ENCODE measurements around the gene NEURL3.

Gene NEURL3

DNA sequence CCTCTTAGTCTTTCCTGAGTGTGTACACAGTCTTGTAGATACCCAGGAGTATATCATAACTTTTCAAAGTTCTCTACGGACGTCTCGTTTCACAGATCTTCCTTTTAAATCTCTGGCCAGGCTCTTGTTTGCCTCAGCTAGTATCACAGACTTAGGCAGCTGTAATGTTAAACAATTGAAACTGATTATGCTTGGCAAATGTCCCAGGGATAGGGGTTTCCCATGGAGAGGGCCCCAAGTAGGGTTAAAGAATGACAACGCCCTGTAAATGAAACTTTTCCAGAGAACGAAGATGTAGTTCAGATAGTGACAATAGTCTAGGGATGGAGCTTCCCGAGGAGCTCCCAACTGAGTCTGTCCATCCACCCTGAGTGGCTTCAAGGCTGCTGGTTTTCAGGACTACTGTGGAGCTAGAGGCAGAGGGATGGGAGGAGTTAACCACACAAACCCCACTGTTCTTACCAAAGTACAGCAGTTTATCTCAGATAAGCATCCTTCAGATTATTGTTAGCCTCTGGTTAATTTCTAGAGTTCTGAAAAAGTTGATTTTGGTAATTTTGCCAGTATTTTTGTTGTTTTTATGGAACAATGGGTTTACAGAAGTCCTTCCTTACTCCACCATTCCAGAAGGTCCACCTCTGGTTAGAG is 9.1 kb downstream of the NEURL3 start:
- DNase-seq = peak in 2 of 3 donors; percentile 17 to 32
- H3K4me1 ChIP-seq (ENCODE audit: control extremely low read depth in 1 of 4, control insufficient read depth in 4 of 4, insufficient read depth in 4 of 4, low read length in 3 of 4) = peaks cover 0 to 19% (median 9%) of the 10 kb centered on the region in 4 experiments
- H3K4me3 ChIP-seq (ENCODE audit: control insufficient read depth in 1 of 7, extremely low read depth in 1 of 7, insufficient read depth in 4 of 7, low read depth in 2 of 7, low read length in 6 of 7) = no peak overlapping the region
- H3K27ac ChIP-seq (ENCODE audit: insufficient read depth in 1 of 2, low read depth in 1 of 2, low read length in 2 of 2, poor library complexity in 1 of 2, severe bottlenecking in 2 of 2) = no peak overlapping the region
- ChIA-PET CTCF (interaction anchor here (1.0 to 2.0 kb wide), 2 partner anchors 10 to 15 kb away, joined by 3 to 12 read pairs; partner anchors contain the start of gene NEURL3), POLR2A (no interaction called here)
- H3K27me3 ChIP-seq (replicated peaks in 2 of 5; ENCODE audit: control insufficient read depth in 4 of 5, insufficient read depth in 5 of 5, low read length in 4 of 5) = no peaks in the 10 kb centered on the region
- H3K9me3 ChIP-seq (ENCODE audit: control extremely low read depth in 1 of 5, control insufficient read depth in 4 of 5, insufficient read depth in 2 of 5, low read depth in 1 of 5, low read length in 4 of 5) = peaks cover 0 to 7% (median 6%) of the 10 kb centered on the region in 5 experiments
- no peaks in the 10 kb centered on the region for H3K36me3 ChIP-seq (ENCODE audit: control insufficient read depth in 4 of 4, insufficient read depth in 4 of 4, low read length in 3 of 4)
- WGBS (ENCODE audit: insufficient coverage) = 100% methylated on average over 1 of the region's 6 CpGs

DNA sequence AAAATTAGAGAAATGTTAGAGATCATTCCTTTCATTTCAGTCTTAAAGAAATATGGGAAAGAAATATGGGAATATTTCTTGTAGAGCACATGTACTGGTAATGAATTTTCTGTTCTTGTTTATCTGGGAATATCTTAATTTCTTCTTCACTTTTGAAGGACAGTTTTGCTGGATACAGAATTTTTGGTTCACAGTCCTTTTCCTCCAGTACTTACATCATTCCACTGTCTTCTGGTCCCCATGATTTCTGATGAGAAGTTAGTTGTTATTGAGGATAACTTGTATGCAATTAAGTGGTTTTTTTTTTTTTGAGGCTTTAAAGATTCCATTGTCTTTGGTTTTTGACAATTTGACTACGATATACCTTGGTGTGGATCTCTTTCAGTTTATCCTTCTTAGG is 11.0 kb downstream of the NEURL3 start:
- H3K4me1 ChIP-seq (ENCODE audit: control extremely low read depth in 1 of 4, control insufficient read depth in 4 of 4, insufficient read depth in 4 of 4, low read length in 3 of 4) = peaks cover 0 to 15% (median 7%) of the 10 kb centered on the region in 4 experiments
- peaks cover 0 to 7% (median 6%) of the 10 kb centered on the region in 5 experiments for H3K9me3 ChIP-seq (ENCODE audit: control extremely low read depth in 1 of 5, control insufficient read depth in 4 of 5, insufficient read depth in 2 of 5, low read depth in 1 of 5, low read length in 4 of 5)
- no peaks in the 10 kb centered on the region for H3K27me3 ChIP-seq (replicated peaks in 2 of 5; ENCODE audit: control insufficient read depth in 4 of 5, insufficient read depth in 5 of 5, low read length in 4 of 5)
- no peaks in the 10 kb centered on the region for H3K36me3 ChIP-seq (ENCODE audit: control insufficient read depth in 4 of 4, insufficient read depth in 4 of 4, low read length in 3 of 4)
- ChIA-PET POLR2A (no interaction called here), CTCF (interaction anchor here (1.4 kb wide), 1 partner anchor 87 kb away, joined by 4 read pairs; no protein-coding TSS in a partner anchor)
- 83% methylated on average over 1 of the region's 1 CpG for WGBS (ENCODE audit: insufficient coverage)
- no peak for DNase-seq
- H3K27ac ChIP-seq (ENCODE audit: insufficient read depth in 1 of 2, low read depth in 1 of 2, low read length in 2 of 2, poor library complexity in 1 of 2, severe bottlenecking in 2 of 2) = no peak overlapping the region
- no peak overlapping the region for H3K4me3 ChIP-seq (ENCODE audit: control insufficient read depth in 1 of 7, extremely low read depth in 1 of 7, insufficient read depth in 4 of 7, low read depth in 2 of 7, low read length in 6 of 7)

DNA sequence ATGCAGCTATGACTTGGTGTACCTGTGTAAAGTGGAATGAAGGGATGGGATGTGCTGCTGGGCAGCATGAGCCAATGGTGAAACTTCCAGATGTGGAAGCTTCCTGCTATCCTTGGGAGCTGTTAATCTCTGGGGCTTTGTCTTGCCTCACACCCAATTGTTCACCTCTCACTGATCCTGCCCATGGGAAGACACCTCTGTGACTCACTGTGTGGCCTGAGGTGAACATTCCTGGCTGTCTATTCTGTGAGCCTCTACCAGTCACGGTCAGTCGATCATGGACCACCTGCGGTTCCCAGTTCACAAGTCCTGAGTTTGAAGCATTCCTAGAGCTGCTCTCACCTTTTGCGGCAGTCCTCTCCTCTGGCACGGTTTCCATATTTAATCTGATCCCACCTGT is 12.1 kb downstream of the NEURL3 start:
- Histone ChIP-seq H3K9me3 (ENCODE audit: control extremely low read depth in 1 of 5, control insufficient read depth in 4 of 5, insufficient read depth in 2 of 5, low read depth in 1 of 5, low read length in 4 of 5) (peaks cover 0 to 7% (median 6%) of the 10 kb centered on the region in 5 experiments), H3K36me3 (ENCODE audit: control insufficient read depth in 4 of 4, insufficient read depth in 4 of 4, low read length in 3 of 4) (no peaks in the 10 kb centered on the region), H3K27me3 (replicated peaks in 2 of 5; ENCODE audit: control insufficient read depth in 4 of 5, insufficient read depth in 5 of 5, low read length in 4 of 5) (no peaks in the 10 kb centered on the region), H3K27ac (ENCODE audit: insufficient read depth in 1 of 2, low read depth in 1 of 2, low read length in 2 of 2, poor library complexity in 1 of 2, severe bottlenecking in 2 of 2) (no peak overlapping the region), H3K4me3 (ENCODE audit: control insufficient read depth in 1 of 7, extremely low read depth in 1 of 7, insufficient read depth in 4 of 7, low read depth in 2 of 7, low read length in 6 of 7) (no peak overlapping the region), H3K4me1 (ENCODE audit: control extremely low read depth in 1 of 4, control insufficient read depth in 4 of 4, insufficient read depth in 4 of 4, low read length in 3 of 4) (peaks cover 0 to 12% (median 7%) of the 10 kb centered on the region in 4 experiments)
- ChIA-PET CTCF (interaction anchor here (1.2 to 1.4 kb wide), 3 partner anchors 9 to 18 kb away, joined by 3 to 5 read pairs (median 4); no protein-coding TSS in a partner anchor), POLR2A (no interaction called here)
- no peak for DNase-seq
- 100% methylated on average over 3 of the region's 5 CpGs for WGBS (ENCODE audit: insufficient coverage)

DNA sequence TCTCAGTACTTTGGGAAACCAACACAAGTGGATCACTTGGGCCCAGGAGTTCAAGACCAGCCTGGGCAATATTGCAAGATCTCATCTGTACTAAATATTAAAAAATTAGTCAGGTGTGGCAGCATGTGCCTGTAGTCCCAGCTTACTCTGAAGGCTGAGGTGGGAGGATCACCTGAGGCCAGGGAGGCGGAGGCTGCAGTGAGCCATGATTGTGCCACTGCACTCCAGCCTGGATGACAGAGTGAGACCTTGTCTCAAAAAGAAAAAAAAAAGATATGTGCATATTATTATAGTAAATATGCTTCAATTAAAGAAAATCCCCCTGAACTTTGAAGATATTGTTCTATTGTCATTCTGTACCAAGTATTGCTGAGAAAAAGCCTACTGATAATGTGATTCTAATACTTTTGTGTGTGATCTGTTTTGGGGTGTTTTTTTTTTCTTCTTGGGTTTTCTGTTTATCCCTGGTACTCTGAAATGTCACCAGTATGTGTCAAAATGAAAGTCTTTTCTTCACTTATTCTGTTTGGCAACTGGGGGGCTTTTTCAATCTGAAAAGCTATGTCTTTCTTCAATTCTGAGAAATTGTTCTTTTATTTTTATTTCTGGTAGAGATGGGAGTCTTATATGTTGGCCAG is 13.2 kb downstream of the NEURL3 start:
- Histone ChIP-seq H3K36me3 (ENCODE audit: control insufficient read depth in 4 of 4, insufficient read depth in 4 of 4, low read length in 3 of 4) (no peaks in the 10 kb centered on the region), H3K4me3 (ENCODE audit: control insufficient read depth in 1 of 7, extremely low read depth in 1 of 7, insufficient read depth in 4 of 7, low read depth in 2 of 7, low read length in 6 of 7) (no peak overlapping the region), H3K27me3 (replicated peaks in 2 of 5; ENCODE audit: control insufficient read depth in 4 of 5, insufficient read depth in 5 of 5, low read length in 4 of 5) (no peaks in the 10 kb centered on the region), H3K27ac (ENCODE audit: insufficient read depth in 1 of 2, low read depth in 1 of 2, low read length in 2 of 2, poor library complexity in 1 of 2, severe bottlenecking in 2 of 2) (no peak overlapping the region), H3K4me1 (ENCODE audit: control extremely low read depth in 1 of 4, control insufficient read depth in 4 of 4, insufficient read depth in 4 of 4, low read length in 3 of 4) (peaks cover 0 to 3% (median under 1%) of the 10 kb centered on the region in 4 experiments), H3K9me3 (ENCODE audit: control extremely low read depth in 1 of 5, control insufficient read depth in 4 of 5, insufficient read depth in 2 of 5, low read depth in 1 of 5, low read length in 4 of 5) (peaks cover 0 to 7% (median 6%) of the 10 kb centered on the region in 5 experiments)
- no CpG with 5 or more reads among the region's 1 CpG for WGBS (ENCODE audit: insufficient coverage)
- CTCF ChIA-PET = interaction anchor here (1.0 to 1.4 kb wide), 4 partner anchors 8 to 19 kb away, joined by 3 to 5 read pairs (median 4); no protein-coding TSS in a partner anchor
- POLR2A ChIA-PET = no interaction called here
- DNase-seq = no peak

DNA sequence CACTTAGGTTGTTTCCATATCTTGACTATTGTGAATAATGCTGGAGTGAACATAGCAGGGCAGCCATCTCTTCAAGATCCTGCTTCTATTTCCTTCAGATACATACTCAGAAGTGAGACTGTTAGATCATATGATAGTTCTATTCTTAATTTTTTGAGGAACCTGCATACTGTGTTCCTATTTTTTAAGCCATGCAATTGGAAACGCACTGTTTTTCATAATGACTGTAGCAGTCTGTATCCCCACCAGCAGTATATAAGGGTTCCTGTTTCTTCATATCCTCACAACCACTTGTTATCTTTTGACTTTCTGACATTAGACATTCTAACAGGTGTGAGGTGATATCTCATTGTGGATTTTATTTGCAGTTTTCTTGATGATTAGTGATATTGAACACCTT is 15.5 kb downstream of the NEURL3 start:
- H3K9me3 ChIP-seq (ENCODE audit: control extremely low read depth in 1 of 5, control insufficient read depth in 4 of 5, insufficient read depth in 2 of 5, low read depth in 1 of 5, low read length in 4 of 5) = peaks cover 0 to 2% (median 0%) of the 10 kb centered on the region in 5 experiments
- peaks cover 0 to 17% (median 14%) of the 10 kb centered on the region in 4 experiments for H3K4me1 ChIP-seq (ENCODE audit: control extremely low read depth in 1 of 4, control insufficient read depth in 4 of 4, insufficient read depth in 4 of 4, low read length in 3 of 4)
- H3K4me3 ChIP-seq (ENCODE audit: control insufficient read depth in 1 of 7, extremely low read depth in 1 of 7, insufficient read depth in 4 of 7, low read depth in 2 of 7, low read length in 6 of 7) = no peak overlapping the region
- CTCF ChIA-PET = interaction anchor here (1.0 to 1.6 kb wide), 4 partner anchors 10 to 18 kb away, joined by 3 to 12 read pairs (median 4); no protein-coding TSS in a partner anchor
- no peak overlapping the region for H3K27ac ChIP-seq (ENCODE audit: insufficient read depth in 1 of 2, low read depth in 1 of 2, low read length in 2 of 2, poor library complexity in 1 of 2, severe bottlenecking in 2 of 2)
- WGBS (ENCODE audit: insufficient coverage) = 14% methylated on average over 1 of the region's 1 CpG
- no peaks in the 10 kb centered on the region for H3K36me3 ChIP-seq (ENCODE audit: control insufficient read depth in 4 of 4, insufficient read depth in 4 of 4, low read length in 3 of 4)
- no peaks in the 10 kb centered on the region for H3K27me3 ChIP-seq (replicated peaks in 2 of 5; ENCODE audit: control insufficient read depth in 4 of 5, insufficient read depth in 5 of 5, low read length in 4 of 5)
- POLR2A ChIA-PET = no interaction called here
- peak in 2 of 3 donors; percentile 30 to 36 for DNase-seq

DNA sequence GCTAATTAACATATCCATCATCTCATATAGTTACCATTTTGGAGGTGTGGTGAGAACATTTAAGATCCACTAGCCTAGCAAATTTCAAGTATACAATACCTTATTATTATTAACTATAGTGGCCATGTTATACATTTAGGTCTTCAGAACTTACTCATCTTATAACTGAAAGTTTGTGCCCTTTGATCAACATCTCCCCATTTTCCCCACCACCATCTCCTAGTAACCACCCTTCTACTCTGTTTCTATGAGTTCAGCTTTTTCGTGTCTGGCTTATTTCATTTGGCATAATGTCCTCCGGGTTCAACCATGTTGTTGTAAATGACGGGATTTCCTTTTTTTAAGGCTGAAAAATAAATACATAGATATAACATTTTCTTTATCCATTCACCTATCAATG is 15.9 kb downstream of the NEURL3 start:
- WGBS (ENCODE audit: insufficient coverage) = no CpG with 5 or more reads among the region's 3 CpGs
- POLR2A ChIA-PET = no interaction called here

DNA sequence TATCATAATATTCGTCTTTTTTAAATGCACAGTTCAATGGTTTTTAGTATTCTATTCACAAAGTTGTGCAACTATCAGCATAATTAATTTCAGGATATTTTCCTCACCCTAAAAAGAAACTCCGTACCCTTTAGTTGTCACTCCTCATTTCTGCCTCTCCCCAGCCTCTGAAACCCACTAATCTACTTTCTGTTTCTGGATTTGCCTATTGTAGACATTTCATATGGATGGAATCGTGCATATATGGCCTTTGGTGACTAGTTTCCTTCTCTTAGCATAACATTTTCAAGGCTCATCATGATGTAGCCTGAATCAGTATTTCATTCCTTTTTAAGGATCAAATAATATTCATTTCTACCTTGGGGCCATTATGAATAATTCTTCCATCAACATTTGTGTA is 18.5 kb downstream of the NEURL3 start:
- Histone ChIP-seq H3K27me3 (replicated peaks in 2 of 5; ENCODE audit: control insufficient read depth in 4 of 5, insufficient read depth in 5 of 5, low read length in 4 of 5) (no peaks in the 10 kb centered on the region), H3K36me3 (ENCODE audit: control insufficient read depth in 4 of 4, insufficient read depth in 4 of 4, low read length in 3 of 4) (no peaks in the 10 kb centered on the region), H3K4me1 (ENCODE audit: control extremely low read depth in 1 of 4, control insufficient read depth in 4 of 4, insufficient read depth in 4 of 4, low read length in 3 of 4) (peaks cover 0 to 17% (median 14%) of the 10 kb centered on the region in 4 experiments), H3K27ac (ENCODE audit: insufficient read depth in 1 of 2, low read depth in 1 of 2, low read length in 2 of 2, poor library complexity in 1 of 2, severe bottlenecking in 2 of 2) (peak overlapping the region in 1 of 2 experiments; percentile 74), H3K9me3 (ENCODE audit: control extremely low read depth in 1 of 5, control insufficient read depth in 4 of 5, insufficient read depth in 2 of 5, low read depth in 1 of 5, low read length in 4 of 5) (no peaks in the 10 kb centered on the region), H3K4me3 (ENCODE audit: control insufficient read depth in 1 of 7, extremely low read depth in 1 of 7, insufficient read depth in 4 of 7, low read depth in 2 of 7, low read length in 6 of 7) (peak overlapping the region in 4 of 7 experiments; percentile 46 to 78 (median 71))
- WGBS (ENCODE audit: insufficient coverage) = 80% methylated on average over 1 of the region's 3 CpGs
- CTCF ChIA-PET = interaction anchor here (0.7 to 1.9 kb wide), 3 partner anchors 8 to 338 kb away, joined by 3 to 4 read pairs (median 3); no protein-coding TSS in a partner anchor
- DNase-seq = peak in 1 of 3 donors; percentile 13
- POLR2A ChIA-PET = no interaction called here

More for the DNA sequence above, 15.9 kb downstream of the NEURL3 start:
- no peak for DNase-seq
- H3K27me3 ChIP-seq (replicated peaks in 2 of 5; ENCODE audit: control insufficient read depth in 4 of 5, insufficient read depth in 5 of 5, low read length in 4 of 5) = no peaks in the 10 kb centered on the region
- no peak overlapping the region for H3K4me3 ChIP-seq (ENCODE audit: control insufficient read depth in 1 of 7, extremely low read depth in 1 of 7, insufficient read depth in 4 of 7, low read depth in 2 of 7, low read length in 6 of 7)
- H3K27ac ChIP-seq (ENCODE audit: insufficient read depth in 1 of 2, low read depth in 1 of 2, low read length in 2 of 2, poor library complexity in 1 of 2, severe bottlenecking in 2 of 2) = no peak overlapping the region
- H3K4me1 ChIP-seq (ENCODE audit: control extremely low read depth in 1 of 4, control insufficient read depth in 4 of 4, insufficient read depth in 4 of 4, low read length in 3 of 4) = peaks cover 0 to 17% (median 14%) of the 10 kb centered on the region in 4 experiments
- CTCF ChIA-PET = interaction anchor here (1.0 to 1.6 kb wide), 3 partner anchors 11 to 18 kb away, joined by 3 to 12 read pairs (median 4); no protein-coding TSS in a partner anchor
- H3K36me3 ChIP-seq (ENCODE audit: control insufficient read depth in 4 of 4, insufficient read depth in 4 of 4, low read length in 3 of 4) = no peaks in the 10 kb centered on the region
- H3K9me3 ChIP-seq (ENCODE audit: control extremely low read depth in 1 of 5, control insufficient read depth in 4 of 5, insufficient read depth in 2 of 5, low read depth in 1 of 5, low read length in 4 of 5) = no peaks in the 10 kb centered on the region
